ENCODE measurements around the gene SPATA22. TPM values are rescaled to one million over a fixed set of nuclear protein-coding genes. Genes with fewer than 3 reads are reported as not detected.
A peak's percentile ranks its signal among the peaks of the same experiment; 100 is the strongest.

Gene SPATA22
- total and polyA plus RNA-seq, 8 donors: 0.09 to 0.46 TPM; not detected in 6

DNA sequence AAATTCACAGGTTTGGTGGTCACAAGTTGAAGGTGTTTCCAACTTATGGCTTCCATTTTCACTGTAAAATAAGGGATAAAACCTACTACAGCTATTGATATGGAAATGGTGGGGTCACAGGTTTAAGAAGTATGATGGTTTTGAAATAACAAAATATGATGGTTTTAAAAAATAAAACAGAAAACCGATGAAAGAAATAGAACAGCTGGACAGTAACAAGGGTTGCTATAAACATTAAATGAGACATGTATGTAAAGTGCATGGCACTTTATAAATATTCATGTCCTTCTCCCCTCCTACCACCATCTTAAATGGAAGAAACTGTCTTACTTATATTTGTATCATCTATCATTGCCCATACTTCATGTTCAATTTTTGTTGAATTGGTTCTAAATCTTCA is 35.5 kb upstream of the SPATA22 start:
- 55 to 67% methylated on average over 1 of the region's 1 CpG for WGBS, 2 donors
- ATAC-seq: no peak

GRCh38 chr17:3506054-3506453 is 34.4 kb upstream of the SPATA22 start:
- no peak for FAIRE-seq
- WGBS, 2 donors: 82 to 84% methylated on average over 2 of the region's 2 CpGs
- no peaks in the 10 kb centered on the region for H3K4me1 ChIP-seq

More for the DNA sequence above, 35.5 kb upstream of the SPATA22 start:
- peaks cover 0 to 4% (median 4%) of the 10 kb centered on the region in 3 donors for H3K4me1 ChIP-seq
- H3K4me3 ChIP-seq: no peak overlapping the region
- H3K27me3 ChIP-seq: no peaks in the 10 kb centered on the region
- FAIRE-seq (no peak), DNase-seq (no peak)
- TF ChIP-seq CTCF (IDR thresholded peaks at IDR 0.05): no peak
- H3K27ac ChIP-seq: no peak overlapping the region
- no peaks in the 10 kb centered on the region for H3K9me3 ChIP-seq
- intact Hi-C loops (cut with DNase I): no loop called here
- H3K36me3 ChIP-seq: no peaks in the 10 kb centered on the region

GRCh38 chr17:3505008-3505407 is 33.4 kb upstream of the SPATA22 start:
- TF ChIP-seq CTCF (IDR thresholded peaks at IDR 0.05): no peak
- FAIRE-seq (no peak), DNase-seq (no peak), ATAC-seq (peak in 1 of 4 donors; percentile 22)
- H3K27me3 ChIP-seq: no peaks in the 10 kb centered on the region
- H3K4me1 ChIP-seq: no peaks in the 10 kb centered on the region
- no peaks in the 10 kb centered on the region for H3K36me3 ChIP-seq
- no peak overlapping the region for H3K27ac ChIP-seq
- WGBS, 2 donors: 87 to 88% methylated on average over 7 of the region's 7 CpGs
- intact Hi-C loops (cut with DNase I): no loop called here
- H3K9me3 ChIP-seq: no peaks in the 10 kb centered on the region
- H3K4me3 ChIP-seq: no peak overlapping the region

More at GRCh38 chr17:3506054-3506453, 34.4 kb upstream of the SPATA22 start:
- Histone ChIP-seq H3K9me3 (no peaks in the 10 kb centered on the region), H3K27me3 (no peaks in the 10 kb centered on the region), H3K4me3 (no peak overlapping the region), H3K27ac (no peak overlapping the region), H3K36me3 (no peaks in the 10 kb centered on the region)
- TF ChIP-seq CTCF (IDR thresholded peaks at IDR 0.05): no peak
- DNase-seq: no peak
- no peak for ATAC-seq
- intact Hi-C loops (cut with DNase I): no loop called here

- Histone ChIP-seq H3K27ac (no peak overlapping the region), H3K27me3 (no peaks in the 10 kb centered on the region), H3K4me3 (no peak overlapping the region), H3K9me3 (no peaks in the 10 kb centered on the region), H3K4me1 (no peaks in the 10 kb centered on the region), H3K36me3 (no peaks in the 10 kb centered on the region)
- no peak for DNase-seq
- TF ChIP-seq CTCF (IDR thresholded peaks at IDR 0.05): no peak
- intact Hi-C loops (cut with DNase I): no loop called here
- WGBS, 2 donors: 75 to 79% methylated on average over 1 of the region's 1 CpG
- FAIRE-seq: no peak
- ATAC-seq: no peak
These were observed 31.7 kb upstream of the SPATA22 start for GRCh38 chr17:3503285-3503684.

GRCh38 chr17:3502466-3502865 is 30.8 kb upstream of the SPATA22 start:
- no peak for TF ChIP-seq CTCF (IDR thresholded peaks at IDR 0.05)
- intact Hi-C loops (cut with DNase I): no loop called here
- H3K4me1 ChIP-seq: no peaks in the 10 kb centered on the region
- DNase-seq: no peak
- H3K27me3 ChIP-seq: no peaks in the 10 kb centered on the region
- H3K4me3 ChIP-seq: no peak overlapping the region
- H3K27ac ChIP-seq: no peak overlapping the region
- no peak for FAIRE-seq
- H3K36me3 ChIP-seq: no peaks in the 10 kb centered on the region
- 71 to 93% methylated on average over 4 to 5 of the region's 5 CpGs for WGBS, 2 donors
- ATAC-seq: no peak
- no peaks in the 10 kb centered on the region for H3K9me3 ChIP-seq

All from pancreas (tissue), 10 donors.